Measurements from ENCODE around the gene SLC25A21. TPM values are rescaled to one million over a fixed set of nuclear protein-coding genes. Genes with fewer than 3 reads are reported as not detected.

SLC25A21 gene
- total RNA-seq, 1 donor from 2014 or later: 2.3 TPM

- peaks cover 3% of the 10 kb centered on the region for H3K27me3 Mint-ChIP-seq (ENCODE audit: low read depth)
- H3K9me3 Mint-ChIP-seq: no peaks in the 10 kb centered on the region
- H3K27ac Mint-ChIP-seq: no peak overlapping the region
- no peak for DNase-seq (ENCODE audit: low spot score in 2 of 2, unreplicated experiment in 2 of 2)
- H3K4me1 Mint-ChIP-seq: peaks cover 22% of the 10 kb centered on the region
- no peak for TF ChIP-seq CTCF (IDR thresholded peaks at IDR 0.05; ENCODE audit: unreplicated experiment)
- no peaks in the 10 kb centered on the region for H3K36me3 Mint-ChIP-seq
- H3K4me3 Mint-ChIP-seq: no peak overlapping the region
Measured at GRCh38 chr14:36791402-36791801, 381.0 kb downstream of the SLC25A21 start.

- H3K27me3 Mint-ChIP-seq (ENCODE audit: low read depth): no peaks in the 10 kb centered on the region
- no peak overlapping the region for H3K27ac Mint-ChIP-seq
- no peak for TF ChIP-seq CTCF (IDR thresholded peaks at IDR 0.05; ENCODE audit: unreplicated experiment)
- peaks cover 14% of the 10 kb centered on the region for H3K4me1 Mint-ChIP-seq
- DNase-seq (ENCODE audit: low spot score in 2 of 2, unreplicated experiment in 2 of 2): no peak
- peaks cover 21% of the 10 kb centered on the region for H3K9me3 Mint-ChIP-seq
- peaks cover 2% of the 10 kb centered on the region for H3K36me3 Mint-ChIP-seq
- H3K4me3 Mint-ChIP-seq: no peak overlapping the region
Measured at GRCh38 chr14:36785511-36785910, 386.9 kb downstream of the SLC25A21 start.

GRCh38 chr14:36784541-36784940, 387.9 kb downstream of the SLC25A21 start:
- H3K9me3 Mint-ChIP-seq: peaks cover 30% of the 10 kb centered on the region

GRCh38 chr14:36781897-36782296, 390.5 kb downstream of the SLC25A21 start:
- DNase-seq (ENCODE audit: low spot score in 2 of 2, unreplicated experiment in 2 of 2): no peak
- no peaks in the 10 kb centered on the region for H3K27me3 Mint-ChIP-seq (ENCODE audit: low read depth)
- H3K9me3 Mint-ChIP-seq: peaks cover 33% of the 10 kb centered on the region
- H3K36me3 Mint-ChIP-seq: peaks cover 2% of the 10 kb centered on the region
- no peak overlapping the region for H3K4me3 Mint-ChIP-seq
- no peaks in the 10 kb centered on the region for H3K4me1 Mint-ChIP-seq
- TF ChIP-seq CTCF (IDR thresholded peaks at IDR 0.05; ENCODE audit: unreplicated experiment): no peak
- no peak overlapping the region for H3K27ac Mint-ChIP-seq

More at GRCh38 chr14:36784541-36784940, 387.9 kb downstream of the SLC25A21 start:
- no peak for DNase-seq (ENCODE audit: low spot score in 2 of 2, unreplicated experiment in 2 of 2)
- Mint-ChIP-seq H3K27me3 (ENCODE audit: low read depth) (no peaks in the 10 kb centered on the region), H3K4me1 (peaks cover 14% of the 10 kb centered on the region), H3K27ac (no peak overlapping the region), H3K4me3 (no peak overlapping the region), H3K36me3 (peaks cover 2% of the 10 kb centered on the region)
- TF ChIP-seq CTCF (IDR thresholded peaks at IDR 0.05; ENCODE audit: unreplicated experiment): no peak

- Mint-ChIP-seq H3K27ac (no peak overlapping the region), H3K36me3 (no peaks in the 10 kb centered on the region), H3K9me3 (peaks cover 7% of the 10 kb centered on the region), H3K4me3 (no peak overlapping the region), H3K4me1 (peaks cover 16% of the 10 kb centered on the region), H3K27me3 (ENCODE audit: low read depth) (no peaks in the 10 kb centered on the region)
- no peak for DNase-seq (ENCODE audit: low spot score in 2 of 2, unreplicated experiment in 2 of 2)
- no peak for TF ChIP-seq CTCF (IDR thresholded peaks at IDR 0.05; ENCODE audit: unreplicated experiment)
Measured at GRCh38 chr14:36773558-36773957, 398.8 kb downstream of the SLC25A21 start.

- Mint-ChIP-seq H3K9me3 (peaks cover 5% of the 10 kb centered on the region), H3K36me3 (no peaks in the 10 kb centered on the region), H3K4me3 (no peak overlapping the region), H3K4me1 (peaks cover 16% of the 10 kb centered on the region), H3K27me3 (ENCODE audit: low read depth) (no peaks in the 10 kb centered on the region), H3K27ac (no peak overlapping the region)
- no peak for TF ChIP-seq CTCF (IDR thresholded peaks at IDR 0.05; ENCODE audit: unreplicated experiment)
- no peak for DNase-seq (ENCODE audit: low spot score in 2 of 2, unreplicated experiment in 2 of 2)
Measured at GRCh38 chr14:36773136-36773540, 399.3 kb downstream of the SLC25A21 start.
